Stimulated activated effector memory CD8-positive, alpha-beta T cell treated with anti-CD3 and anti-CD28 coated beads, Interleukin-12 subunit alpha, Interleukin-12 subunit beta, amount 100 ng/mL, for 72 hours (primary cell): ENCODE results near the gene TMEM59L.

Experiments used
- ATAC-seq: fragments of 150-1000 bp; cut with Tn5 transposase; 2 replicates; pipeline ENCODE4 v1.10.0; 2021
- DNase-seq, 2 donors: peaks; one replicate each; pipeline ENCODE4 v3.0.0; 2021 to 2022; ENCODE audit warnings: low spot score in 2 of 2
- H3K27ac Mint-ChIP-seq: one replicate; pipeline ENCODE4 v1.8.0; 2022; ENCODE audit warnings: mild to moderate bottlenecking, mixed read lengths
- H3K36me3 Mint-ChIP-seq: one replicate; pipeline ENCODE4 v1.8.0; 2022; ENCODE audit warnings: mild to moderate bottlenecking, mixed read lengths
- H3K4me1 Mint-ChIP-seq: one replicate; pipeline ENCODE4 v1.8.0; 2022; ENCODE audit warnings: mixed read lengths
- H3K4me3 Mint-ChIP-seq: one replicate; pipeline ENCODE4 v1.8.0; 2022; ENCODE audit warnings: mild to moderate bottlenecking, mixed read lengths
- H3K9me3 Mint-ChIP-seq: one replicate; pipeline ENCODE4 v1.8.0; 2022; ENCODE audit warnings: mixed read lengths

The TMEM59L gene

GRCh38 chr19:18612051-18612771 is 459 bp upstream of the TMEM59L start:
- H3K4me1 Mint-ChIP-seq: peaks cover 32% of the 10 kb centered on the region
- no peak for ATAC-seq
- no peak overlapping the region for H3K27ac Mint-ChIP-seq
- H3K36me3 Mint-ChIP-seq: no peaks in the 10 kb centered on the region
- DNase-seq: no peak
- H3K9me3 Mint-ChIP-seq: no peaks in the 10 kb centered on the region
- H3K4me3 Mint-ChIP-seq: peak overlapping the region; percentile 62

GRCh38 chr19:18613589-18614234 is 1.0 kb downstream of the TMEM59L start:
- H3K27ac Mint-ChIP-seq: no peak overlapping the region
- H3K9me3 Mint-ChIP-seq: no peaks in the 10 kb centered on the region
- DNase-seq (no peak), ATAC-seq (no peak)
- H3K36me3 Mint-ChIP-seq: no peaks in the 10 kb centered on the region
- peaks cover 25% of the 10 kb centered on the region for H3K4me1 Mint-ChIP-seq
- H3K4me3 Mint-ChIP-seq: peak overlapping the region; percentile 62

DNA sequence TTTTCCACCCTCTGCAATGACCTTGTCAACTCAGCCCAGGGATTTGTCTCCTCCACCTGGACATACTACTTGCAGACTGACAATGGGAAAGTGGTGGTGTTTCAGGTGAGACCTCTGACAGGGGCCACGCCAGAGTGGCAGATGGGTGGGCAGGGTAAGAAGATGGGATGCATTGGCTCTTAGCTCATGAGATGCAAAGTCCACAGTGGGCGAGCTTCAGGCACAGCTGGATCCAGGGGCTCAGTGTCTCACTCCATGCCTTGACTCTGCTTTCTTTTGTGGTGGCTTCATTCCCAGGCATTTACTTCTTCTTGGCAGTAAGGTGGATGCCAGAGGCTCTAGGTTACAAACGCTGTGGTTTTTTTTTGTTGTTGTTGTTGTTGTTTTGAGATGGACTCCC is 3.4 kb downstream of the TMEM59L start:
- H3K9me3 Mint-ChIP-seq: no peaks in the 10 kb centered on the region
- H3K27ac Mint-ChIP-seq: no peak overlapping the region
- H3K4me1 Mint-ChIP-seq: peaks cover 22% of the 10 kb centered on the region
- DNase-seq (no peak), ATAC-seq (no peak)
- no peaks in the 10 kb centered on the region for H3K36me3 Mint-ChIP-seq
- H3K4me3 Mint-ChIP-seq: no peak overlapping the region

DNA sequence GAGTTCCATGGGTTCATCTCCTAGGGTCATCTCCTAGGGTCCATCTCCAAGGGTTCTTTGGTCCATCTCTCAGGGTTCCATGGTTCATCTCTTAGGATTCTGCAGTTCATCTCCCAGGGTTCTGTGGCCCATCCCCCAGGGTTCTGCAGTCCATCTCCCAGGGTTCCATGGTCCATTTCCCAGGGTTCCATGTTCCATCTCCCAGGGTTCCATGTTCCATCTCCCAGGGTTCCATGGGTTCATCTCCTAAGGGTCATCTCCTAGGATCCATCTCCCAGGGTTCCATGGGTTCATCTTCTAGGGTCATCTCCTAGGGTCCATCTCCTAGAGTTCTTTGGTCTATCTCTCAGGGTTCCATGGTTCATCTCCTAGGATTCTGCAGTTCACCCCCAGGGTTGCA is 4.9 kb downstream of the TMEM59L start:
- DNase-seq: no peak

GRCh38 chr19:18618236-18618635 is 5.6 kb downstream of the TMEM59L start:
- peaks cover 6% of the 10 kb centered on the region for H3K4me1 Mint-ChIP-seq
- H3K36me3 Mint-ChIP-seq: no peaks in the 10 kb centered on the region
- ATAC-seq (no peak), DNase-seq (no peak)
- no peaks in the 10 kb centered on the region for H3K9me3 Mint-ChIP-seq
- H3K4me3 Mint-ChIP-seq: no peak overlapping the region
- no peak overlapping the region for H3K27ac Mint-ChIP-seq

More for the DNA sequence above, 4.9 kb downstream of the TMEM59L start:
- ATAC-seq: no peak
- H3K27ac Mint-ChIP-seq: no peak overlapping the region
- peaks cover 9% of the 10 kb centered on the region for H3K4me1 Mint-ChIP-seq
- no peaks in the 10 kb centered on the region for H3K36me3 Mint-ChIP-seq
- no peaks in the 10 kb centered on the region for H3K9me3 Mint-ChIP-seq
- H3K4me3 Mint-ChIP-seq: no peak overlapping the region

DNA sequence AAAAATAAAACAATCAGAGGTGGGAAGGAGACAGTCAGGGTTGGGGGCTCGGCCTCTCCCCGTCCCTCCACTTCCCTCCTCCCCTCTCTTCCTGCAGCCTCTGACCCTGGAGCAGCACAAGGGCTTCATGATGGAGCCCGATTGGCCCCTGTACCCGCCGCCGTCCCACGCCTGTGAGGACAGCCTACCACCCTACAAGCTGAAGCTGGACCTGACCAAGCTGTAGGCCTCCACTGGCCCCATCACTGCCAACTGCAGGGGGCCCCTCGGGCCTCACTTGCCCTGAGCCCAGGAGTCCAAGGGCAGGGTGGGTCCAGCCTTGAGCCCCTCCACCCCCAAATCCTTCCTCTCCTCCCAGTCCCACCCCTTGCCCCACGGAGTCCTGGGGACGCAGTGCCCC is 7.6 kb downstream of the TMEM59L start:
- Mint-ChIP-seq H3K4me3 (no peak overlapping the region), H3K4me1 (no peaks in the 10 kb centered on the region), H3K9me3 (no peaks in the 10 kb centered on the region), H3K36me3 (no peaks in the 10 kb centered on the region), H3K27ac (no peak overlapping the region)
- ATAC-seq: no peak
- no peak for DNase-seq

- no peak for DNase-seq
- Mint-ChIP-seq H3K4me1 (no peaks in the 10 kb centered on the region), H3K36me3 (no peaks in the 10 kb centered on the region), H3K27ac (no peak overlapping the region), H3K4me3 (no peak overlapping the region), H3K9me3 (no peaks in the 10 kb centered on the region)
- no peak for ATAC-seq
Observed at GRCh38 chr19:18620902-18621301, 8.2 kb downstream of the TMEM59L start.

- Mint-ChIP-seq H3K4me3 (no peak overlapping the region), H3K27ac (no peak overlapping the region), H3K9me3 (no peaks in the 10 kb centered on the region), H3K4me1 (no peaks in the 10 kb centered on the region), H3K36me3 (no peaks in the 10 kb centered on the region)
- ATAC-seq (no peak), DNase-seq (no peak)
Observed at GRCh38 chr19:18626906-18627305, 14.2 kb downstream of the TMEM59L start.

- DNase-seq (no peak), ATAC-seq (peak; percentile 21)
- no peaks in the 10 kb centered on the region for H3K9me3 Mint-ChIP-seq
- peak overlapping the region; percentile 30 for H3K27ac Mint-ChIP-seq
- H3K36me3 Mint-ChIP-seq: no peaks in the 10 kb centered on the region
- no peak overlapping the region for H3K4me3 Mint-ChIP-seq
- H3K4me1 Mint-ChIP-seq: peaks cover under 1% of the 10 kb centered on the region
Observed at GRCh38 chr19:18629166-18630088, 16.8 kb downstream of the TMEM59L start.

GRCh38 chr19:18633321-18633720 is 20.7 kb downstream of the TMEM59L start:
- ATAC-seq (no peak), DNase-seq (no peak)
- H3K27ac Mint-ChIP-seq: peak overlapping the region; percentile 16
- H3K4me1 Mint-ChIP-seq: peaks cover 29% of the 10 kb centered on the region
- no peaks in the 10 kb centered on the region for H3K9me3 Mint-ChIP-seq
- H3K36me3 Mint-ChIP-seq: peaks cover 3% of the 10 kb centered on the region
- no peak overlapping the region for H3K4me3 Mint-ChIP-seq

GRCh38 chr19:18634612-18635297 is 22.1 kb downstream of the TMEM59L start:
- Mint-ChIP-seq H3K4me3 (no peak overlapping the region), H3K27ac (no peak overlapping the region), H3K9me3 (no peaks in the 10 kb centered on the region), H3K4me1 (peaks cover 31% of the 10 kb centered on the region), H3K36me3 (peaks cover 6% of the 10 kb centered on the region)
- no peak for ATAC-seq
- no peak for DNase-seq

GRCh38 chr19:18635831-18636182 is 23.1 kb downstream of the TMEM59L start:
- Mint-ChIP-seq H3K4me3 (peak overlapping the region; percentile 82), H3K4me1 (peaks cover 31% of the 10 kb centered on the region), H3K27ac (peak overlapping the region; percentile 90), H3K9me3 (no peaks in the 10 kb centered on the region), H3K36me3 (peaks cover 6% of the 10 kb centered on the region)
- ATAC-seq (no peak), DNase-seq (no peak)

- Mint-ChIP-seq H3K27ac (peak overlapping the region; percentile 90), H3K4me1 (peaks cover 31% of the 10 kb centered on the region), H3K36me3 (peaks cover 6% of the 10 kb centered on the region), H3K4me3 (peak overlapping the region; percentile 82), H3K9me3 (no peaks in the 10 kb centered on the region)
- DNase-seq (peak; percentile 99 to 100), ATAC-seq (peak; percentile 92)
Observed at GRCh38 chr19:18636183-18636968, 23.7 kb downstream of the TMEM59L start.

- ATAC-seq (no peak), DNase-seq (peak in 1 of 2 donors; percentile 56)
- Mint-ChIP-seq H3K4me1 (peaks cover 31% of the 10 kb centered on the region), H3K4me3 (peak within 1 kb of the TSS; percentile 82), H3K36me3 (peaks cover 6% of the 10 kb centered on the region), H3K9me3 (no peaks in the 10 kb centered on the region), H3K27ac (peak within 1 kb of the TSS; percentile 90)
Observed at GRCh38 chr19:18636969-18637629, 24.4 kb downstream of the TMEM59L start, which contains the start of gene KLHL26. Gene KLHL26, plus strand, starts transcription at chr19:18637028. Its CDS starts 27 bp downstream, at chr19:18637055.
